Measurements from ENCODE around the gene NEK7. TPM values are rescaled to one million over a fixed set of nuclear protein-coding genes. Genes with fewer than 3 reads are reported as not detected.
"Not testable (repeated sequence)": the region's sequence is repeated elsewhere in the genome, so short reads cannot be mapped to it uniquely, and the experiment has no call there.

Gene NEK7
- total and polyA plus RNA-seq, 4 experiments from 2014 or later = 53.5 to 63.8 (median 57.2) TPM

DNA sequence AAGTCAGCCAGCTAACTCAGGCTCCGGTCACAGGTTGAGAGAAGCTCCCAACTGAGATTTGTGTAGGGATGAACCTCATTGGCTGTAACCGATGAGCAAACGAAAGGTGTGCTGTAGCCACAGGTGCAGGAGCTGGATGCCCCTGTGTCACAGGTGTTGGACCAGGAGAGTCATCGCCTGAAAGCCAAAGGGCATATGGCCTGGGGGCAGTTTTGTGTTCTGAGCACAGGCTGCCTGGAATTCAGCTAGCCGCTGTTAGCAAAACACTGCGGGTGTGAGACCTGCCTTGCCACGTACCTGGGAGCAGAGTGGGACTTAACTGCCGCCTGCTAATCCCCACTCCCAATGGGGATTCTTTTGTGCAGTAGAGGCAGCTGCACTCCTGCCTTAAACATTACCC lies 55.3 kb downstream of the NEK7 start:
- Histone ChIP-seq H3K27me3 (ENCODE audit: insufficient read depth, low read length) (no peaks in the 10 kb centered on the region), H3K9me3 (ENCODE audit: control insufficient read depth in 1 of 2, low read length in 2 of 2) (no peaks in the 10 kb centered on the region), H3K27ac (ENCODE audit: low read depth, low read length) (no peak overlapping the region), H3K4me3 (ENCODE audit: low read length in 2 of 2) (no peak overlapping the region), H3K36me3 (ENCODE audit: insufficient read depth, low read length) (no peaks in the 10 kb centered on the region), H3K4me1 (ENCODE audit: insufficient read depth, low read length) (no peaks in the 10 kb centered on the region)
- H3K27me3 Mint-ChIP-seq = no peaks in the 10 kb centered on the region
- DNase-seq = no peak
- ChIA-PET POLR2A (ENCODE audit: partially characterized antibody) (no interaction called here), CTCF (ENCODE audit: partially characterized antibody) (interaction anchor here (1.0 kb wide), 1 partner anchor 10 kb away, joined by 3 read pairs; no protein-coding TSS in a partner anchor)
- peaks cover 14 to 28% of the 10 kb centered on the region in 2 donors for H3K36me3 Mint-ChIP-seq
- H3K4me3 Mint-ChIP-seq = no peak overlapping the region
- intact Hi-C loops (cut with micrococcal nuclease) = no loop called here
- H3K4me1 Mint-ChIP-seq = peaks cover 15 to 27% (median 23%) of the 10 kb centered on the region in 4 donors
- no peak overlapping the region for H3K27ac Mint-ChIP-seq
- H3K9me3 Mint-ChIP-seq = peaks cover 0 to 26% (median 15%) of the 10 kb centered on the region in 8 donors

DNA sequence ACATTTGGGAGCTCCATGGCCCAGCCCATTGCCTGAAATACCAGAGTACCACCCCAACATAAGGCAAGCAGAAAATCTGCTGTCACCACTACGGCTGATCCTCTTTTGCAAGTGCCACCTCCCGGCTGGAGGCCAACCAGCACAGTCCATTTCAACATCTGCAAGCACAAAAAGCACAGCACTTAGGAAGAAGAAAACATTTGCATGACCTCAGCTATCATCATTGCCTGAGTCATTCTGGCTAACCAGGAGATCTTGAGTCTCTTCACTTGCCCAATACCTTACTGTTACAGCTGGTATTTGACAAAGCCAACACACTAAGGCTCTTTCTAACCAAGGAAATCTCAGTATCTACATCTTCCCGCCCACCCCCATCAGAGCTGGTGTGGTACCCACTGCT lies 55.9 kb downstream of the NEK7 start:
- Mint-ChIP-seq H3K4me1 (peaks cover 14 to 28% (median 22%) of the 10 kb centered on the region in 4 donors), H3K4me3 (no peak overlapping the region), H3K27ac (peak overlapping the region in 1 of 7 donors; percentile 46), H3K36me3 (peaks cover 14 to 28% of the 10 kb centered on the region in 2 donors), H3K9me3 (peaks cover 0 to 26% (median 15%) of the 10 kb centered on the region in 8 donors), H3K27me3 (no peaks in the 10 kb centered on the region)
- Histone ChIP-seq H3K4me1 (ENCODE audit: insufficient read depth, low read length) (no peaks in the 10 kb centered on the region), H3K9me3 (ENCODE audit: control insufficient read depth in 1 of 2, low read length in 2 of 2) (no peaks in the 10 kb centered on the region), H3K36me3 (ENCODE audit: insufficient read depth, low read length) (no peaks in the 10 kb centered on the region), H3K4me3 (ENCODE audit: low read length in 2 of 2) (no peak overlapping the region), H3K27me3 (ENCODE audit: insufficient read depth, low read length) (no peaks in the 10 kb centered on the region), H3K27ac (ENCODE audit: low read depth, low read length) (no peak overlapping the region)
- DNase-seq = peak in 1 of 5 donors; percentile 31
- intact Hi-C loops (cut with micrococcal nuclease) = no loop called here
- POLR2A ChIA-PET (ENCODE audit: partially characterized antibody) = no interaction called here
- CTCF ChIA-PET (ENCODE audit: partially characterized antibody) = interaction anchor here (1.0 kb wide), 1 partner anchor 11 kb away, joined by 3 read pairs; no protein-coding TSS in a partner anchor

DNA sequence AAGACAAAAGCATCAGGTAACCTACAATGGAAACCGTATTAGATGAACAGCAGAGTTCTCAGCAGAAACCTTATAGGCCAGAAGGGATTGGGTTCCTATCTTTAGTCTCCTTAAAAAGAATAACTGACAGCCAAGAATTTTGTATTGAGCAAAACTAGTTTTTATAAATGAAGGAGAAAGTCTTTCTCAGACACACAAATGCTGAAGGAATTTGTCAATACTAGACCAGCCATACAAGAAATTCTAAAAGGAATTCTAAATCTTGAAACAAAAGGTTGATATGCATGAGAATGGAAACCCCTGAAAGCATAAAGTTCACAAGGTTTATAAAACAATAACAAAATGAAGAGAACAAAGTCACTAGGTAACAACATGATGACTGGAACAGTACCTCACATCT lies 58.1 kb downstream of the NEK7 start:
- no peak overlapping the region for H3K27ac ChIP-seq (ENCODE audit: low read depth, low read length)
- ChIA-PET CTCF (ENCODE audit: partially characterized antibody) (no interaction called here), POLR2A (ENCODE audit: partially characterized antibody) (no interaction called here)
- H3K9me3 ChIP-seq (ENCODE audit: control insufficient read depth in 1 of 2, low read length in 2 of 2) = no peaks in the 10 kb centered on the region
- no peaks in the 10 kb centered on the region for H3K27me3 ChIP-seq (ENCODE audit: insufficient read depth, low read length)
- H3K4me3 Mint-ChIP-seq = no peak overlapping the region
- H3K27ac Mint-ChIP-seq = no peak overlapping the region
- H3K4me1 ChIP-seq (ENCODE audit: insufficient read depth, low read length) = no peaks in the 10 kb centered on the region
- DNase-seq = no peak
- intact Hi-C loops (cut with micrococcal nuclease) = no loop called here
- no peaks in the 10 kb centered on the region for H3K27me3 Mint-ChIP-seq
- H3K36me3 ChIP-seq (ENCODE audit: insufficient read depth, low read length) = no peaks in the 10 kb centered on the region
- H3K9me3 Mint-ChIP-seq = peaks cover 2 to 26% (median 15%) of the 10 kb centered on the region in 8 donors
- peaks cover 13 to 30% (median 20%) of the 10 kb centered on the region in 4 donors for H3K4me1 Mint-ChIP-seq
- H3K36me3 Mint-ChIP-seq = peaks cover 14 to 28% of the 10 kb centered on the region in 2 donors
- H3K4me3 ChIP-seq (ENCODE audit: low read length in 2 of 2) = no peak overlapping the region

DNA sequence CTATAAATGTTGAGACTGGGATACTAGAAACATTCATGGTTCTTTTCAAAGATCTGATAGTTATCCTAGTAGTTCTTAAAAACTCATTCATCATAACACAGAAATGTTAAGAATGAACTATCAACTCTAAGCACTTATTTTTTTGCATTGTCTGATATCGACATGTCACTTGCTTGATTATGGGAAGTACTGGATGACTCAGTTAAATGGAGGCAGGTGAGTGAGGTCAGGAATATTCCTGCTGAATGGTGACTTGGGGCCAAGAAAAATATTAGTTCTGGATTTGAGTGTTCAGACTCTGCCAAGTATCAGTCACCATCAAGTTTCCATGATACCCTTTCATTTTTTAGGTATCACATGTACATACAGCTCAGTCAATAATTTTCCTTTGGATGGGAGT lies 63.6 kb downstream of the NEK7 start:
- H3K9me3 Mint-ChIP-seq = peaks cover 0 to 17% (median 2%) of the 10 kb centered on the region in 8 donors
- H3K36me3 Mint-ChIP-seq = peaks cover 16 to 20% of the 10 kb centered on the region in 2 donors
- H3K27me3 Mint-ChIP-seq = no peaks in the 10 kb centered on the region
- CTCF ChIA-PET (ENCODE audit: partially characterized antibody) = no interaction called here
- H3K27ac Mint-ChIP-seq = peak overlapping the region in 2 of 7 donors; percentile 19 to 67
- intact Hi-C loops (cut with micrococcal nuclease) = no loop called here
- peaks cover 20 to 46% (median 28%) of the 10 kb centered on the region in 4 donors for H3K4me1 Mint-ChIP-seq
- H3K27me3 ChIP-seq (ENCODE audit: insufficient read depth, low read length) = no peaks in the 10 kb centered on the region
- H3K4me3 ChIP-seq (ENCODE audit: low read length in 2 of 2) = no peak overlapping the region
- H3K36me3 ChIP-seq (ENCODE audit: insufficient read depth, low read length) = no peaks in the 10 kb centered on the region
- no peak for DNase-seq
- H3K4me3 Mint-ChIP-seq = no peak overlapping the region
- H3K27ac ChIP-seq (ENCODE audit: low read depth, low read length) = no peak overlapping the region
- peaks cover 6% of the 10 kb centered on the region for H3K4me1 ChIP-seq (ENCODE audit: insufficient read depth, low read length)
- H3K9me3 ChIP-seq (ENCODE audit: control insufficient read depth in 1 of 2, low read length in 2 of 2) = no peaks in the 10 kb centered on the region
- POLR2A ChIA-PET (ENCODE audit: partially characterized antibody) = no interaction called here

DNA sequence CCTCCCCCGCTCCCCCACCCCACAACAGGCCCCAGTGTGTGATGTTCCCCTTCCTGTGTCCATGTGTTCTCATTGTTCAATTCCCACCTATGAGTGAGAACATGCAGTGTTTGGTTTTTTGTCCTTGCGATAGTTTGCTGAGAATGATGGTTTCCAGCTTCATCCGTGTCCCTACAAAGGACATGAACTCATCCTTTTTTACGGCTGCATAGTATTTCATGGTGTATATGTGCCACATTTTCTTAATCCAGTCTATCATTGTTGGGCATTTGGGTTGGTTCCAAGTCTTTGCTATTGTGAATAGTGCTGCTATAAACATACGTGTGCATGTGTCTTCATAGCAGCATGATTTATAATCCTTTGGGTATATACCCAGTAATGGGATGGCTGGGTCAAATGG lies 70.2 kb downstream of the NEK7 start:
- H3K36me3 ChIP-seq (ENCODE audit: insufficient read depth, low read length); intact Hi-C loops (cut with micrococcal nuclease); H3K4me3 Mint-ChIP-seq; H3K27me3 Mint-ChIP-seq; DNase-seq; H3K27ac Mint-ChIP-seq; H3K9me3 Mint-ChIP-seq; H3K4me1 ChIP-seq (ENCODE audit: insufficient read depth, low read length); H3K27me3 ChIP-seq (ENCODE audit: insufficient read depth, low read length); H3K9me3 ChIP-seq (ENCODE audit: control insufficient read depth in 1 of 2, low read length in 2 of 2); CTCF ChIA-PET (ENCODE audit: partially characterized antibody); H3K4me3 ChIP-seq (ENCODE audit: low read length in 2 of 2); POLR2A ChIA-PET (ENCODE audit: partially characterized antibody); H3K27ac ChIP-seq (ENCODE audit: low read depth, low read length): not testable (repeated sequence)
- Mint-ChIP-seq H3K36me3 (peaks cover 25 to 27% of the 10 kb centered on the region in 2 donors), H3K4me1 (peaks cover 19 to 26% (median 22%) of the 10 kb centered on the region in 4 donors)

DNA sequence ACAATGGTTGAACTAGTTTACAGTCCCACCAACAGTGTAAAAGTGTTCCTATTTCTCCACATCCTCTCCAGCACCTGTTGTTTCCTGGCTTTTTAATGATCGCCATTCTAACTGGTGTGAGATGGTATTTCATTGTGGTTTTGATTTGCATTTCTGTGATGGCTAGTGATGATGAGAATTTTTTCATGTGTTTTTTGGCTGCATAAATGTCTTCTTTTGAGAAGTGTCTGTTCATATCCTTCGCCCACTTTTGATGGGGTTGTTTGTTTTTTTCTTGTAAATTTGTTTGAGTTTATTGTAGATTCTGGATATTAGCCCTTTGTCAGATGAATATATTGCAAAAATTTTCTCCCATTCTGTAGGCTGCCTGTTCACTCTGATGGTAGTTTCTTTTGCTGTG lies 70.7 kb downstream of the NEK7 start:
- H3K9me3 Mint-ChIP-seq; H3K9me3 ChIP-seq (ENCODE audit: control insufficient read depth in 1 of 2, low read length in 2 of 2); H3K4me1 ChIP-seq (ENCODE audit: insufficient read depth, low read length); DNase-seq; CTCF ChIA-PET (ENCODE audit: partially characterized antibody); intact Hi-C loops (cut with micrococcal nuclease); H3K27me3 ChIP-seq (ENCODE audit: insufficient read depth, low read length); H3K36me3 ChIP-seq (ENCODE audit: insufficient read depth, low read length); H3K27me3 Mint-ChIP-seq; POLR2A ChIA-PET (ENCODE audit: partially characterized antibody); H3K4me3 ChIP-seq (ENCODE audit: low read length in 2 of 2); H3K27ac ChIP-seq (ENCODE audit: low read depth, low read length); H3K4me3 Mint-ChIP-seq: not testable (repeated sequence)
- H3K27ac Mint-ChIP-seq = peak overlapping the region in 1 of 7 donors; percentile 30
- peaks cover 20 to 27% (median 24%) of the 10 kb centered on the region in 4 donors for H3K4me1 Mint-ChIP-seq
- peaks cover 28 to 29% of the 10 kb centered on the region in 2 donors for H3K36me3 Mint-ChIP-seq

DNA sequence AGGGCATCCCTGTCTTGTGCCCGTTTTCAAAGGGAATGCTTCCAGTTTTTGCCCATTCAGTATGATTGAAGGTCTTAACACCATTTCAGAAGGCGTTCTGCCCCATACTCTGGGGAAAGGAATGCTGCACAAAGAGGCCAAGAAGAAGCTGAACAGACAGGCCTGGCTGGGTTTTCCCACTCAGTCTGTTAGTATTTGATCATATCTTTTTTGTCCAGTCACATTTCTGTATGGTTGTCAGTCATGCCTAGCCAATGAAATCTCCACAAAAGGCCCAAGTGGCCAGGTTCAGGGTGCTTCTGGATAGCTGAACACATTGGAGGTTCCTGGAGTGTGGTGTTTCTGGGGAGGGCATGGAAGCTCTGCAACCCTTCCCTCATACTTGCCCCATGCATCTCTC lies 72.1 kb downstream of the NEK7 start:
- peaks cover 23 to 25% of the 10 kb centered on the region in 2 donors for H3K36me3 Mint-ChIP-seq
- Histone ChIP-seq H3K27me3 (ENCODE audit: insufficient read depth, low read length) (no peaks in the 10 kb centered on the region), H3K9me3 (ENCODE audit: control insufficient read depth in 1 of 2, low read length in 2 of 2) (no peaks in the 10 kb centered on the region), H3K4me1 (ENCODE audit: insufficient read depth, low read length) (peaks cover 8% of the 10 kb centered on the region), H3K36me3 (ENCODE audit: insufficient read depth, low read length) (no peaks in the 10 kb centered on the region), H3K27ac (ENCODE audit: low read depth, low read length) (no peak overlapping the region), H3K4me3 (ENCODE audit: low read length in 2 of 2) (no peak overlapping the region)
- CTCF ChIA-PET (ENCODE audit: partially characterized antibody) = no interaction called here
- intact Hi-C loops (cut with micrococcal nuclease) = no loop called here
- H3K4me3 Mint-ChIP-seq = no peak overlapping the region
- H3K9me3 Mint-ChIP-seq = peaks cover 0 to 9% (median 4%) of the 10 kb centered on the region in 8 donors
- H3K4me1 Mint-ChIP-seq = peaks cover 25 to 28% (median 27%) of the 10 kb centered on the region in 4 donors
- no peaks in the 10 kb centered on the region for H3K27me3 Mint-ChIP-seq
- peak overlapping the region in 1 of 7 donors; percentile 39 for H3K27ac Mint-ChIP-seq
- POLR2A ChIA-PET (ENCODE audit: partially characterized antibody) = no interaction called here
- no peak for DNase-seq
